ENCODE measurements around the gene THSD1. TPM values are rescaled to one million over a fixed set of nuclear protein-coding genes. Genes with fewer than 3 reads are reported as not detected.

Gene THSD1
- polyA plus RNA-seq: 0.15 TPM

- Mint-ChIP-seq H3K36me3 (peaks cover 3% of the 10 kb centered on the region), H3K27me3 (peaks cover 19% of the 10 kb centered on the region), H3K9me3 (peaks cover 0 to 6% (median 0%) of the 10 kb centered on the region in 3 donors), H3K4me3 (peak within 1 kb of the TSS; percentile 46 to 92 (median 80)), H3K27ac (no peak within 1 kb of the TSS), H3K4me1 (peaks cover 12 to 15% (median 12%) of the 10 kb centered on the region in 3 donors)
These were observed at the start of gene THSD1 for GRCh38 chr13:52405767-52406494. Gene THSD1 (minus strand): TSS chr13:52406172. CDS start chr13:52402600, 3,572 bp downstream.

GRCh38 chr13:52455677-52456041, 49.7 kb upstream of the THSD1 start:
- Mint-ChIP-seq H3K4me3 (peak overlapping the region; percentile 95 to 98 (median 97)), H3K27me3 (no peaks in the 10 kb centered on the region), H3K4me1 (peaks cover 22 to 28% (median 22%) of the 10 kb centered on the region in 3 donors), H3K9me3 (no peaks in the 10 kb centered on the region), H3K27ac (peak overlapping the region; percentile 92 to 95 (median 92)), H3K36me3 (peaks cover 4% of the 10 kb centered on the region)

- Mint-ChIP-seq H3K9me3 (no peaks in the 10 kb centered on the region), H3K4me3 (peak within 1 kb of the TSS; percentile 95 to 98 (median 97)), H3K27ac (peak within 1 kb of the TSS; percentile 92 to 99 (median 95)), H3K4me1 (peaks cover 21 to 28% (median 22%) of the 10 kb centered on the region in 3 donors), H3K36me3 (peaks cover 4% of the 10 kb centered on the region), H3K27me3 (no peaks in the 10 kb centered on the region)
These were observed 49.1 kb upstream of the THSD1 start, which contains the start of gene CKAP2 for GRCh38 chr13:52454820-52455676. Gene CKAP2 (plus strand): TSS chr13:52455478. CDS start chr13:52455557, 79 bp downstream.

- Mint-ChIP-seq H3K27me3 (no peaks in the 10 kb centered on the region), H3K9me3 (no peaks in the 10 kb centered on the region), H3K27ac (peak overlapping the region; percentile 92 to 99 (median 95)), H3K4me1 (peaks cover 24 to 30% (median 25%) of the 10 kb centered on the region in 3 donors), H3K4me3 (peak overlapping the region; percentile 95 to 98 (median 97)), H3K36me3 (peaks cover 4% of the 10 kb centered on the region)
These were observed 48.5 kb upstream of the THSD1 start for GRCh38 chr13:52454459-52454819.

GRCh38 chr13:52452470-52452869, 46.5 kb upstream of the THSD1 start:
- peaks cover 26 to 37% (median 35%) of the 10 kb centered on the region in 3 donors for H3K4me1 Mint-ChIP-seq
- peak overlapping the region in 1 of 4 donors; percentile 60 for H3K4me3 Mint-ChIP-seq
- H3K9me3 Mint-ChIP-seq: no peaks in the 10 kb centered on the region
- peak overlapping the region in 2 of 3 donors; percentile 10 to 69 for H3K27ac Mint-ChIP-seq
- no peaks in the 10 kb centered on the region for H3K36me3 Mint-ChIP-seq
- H3K27me3 Mint-ChIP-seq: no peaks in the 10 kb centered on the region

GRCh38 chr13:52451135-52451804, 45.3 kb upstream of the THSD1 start:
- Mint-ChIP-seq H3K9me3 (no peaks in the 10 kb centered on the region), H3K4me1 (peaks cover 26 to 35% (median 33%) of the 10 kb centered on the region in 3 donors), H3K36me3 (no peaks in the 10 kb centered on the region), H3K27me3 (no peaks in the 10 kb centered on the region), H3K27ac (peak overlapping the region in 2 of 3 donors; percentile 84 to 90), H3K4me3 (peak overlapping the region; percentile 87 to 91 (median 88))

GRCh38 chr13:52450793-52451116, 44.8 kb upstream of the THSD1 start:
- Mint-ChIP-seq H3K27ac (peak overlapping the region; percentile 84 to 90 (median 87)), H3K36me3 (no peaks in the 10 kb centered on the region), H3K4me3 (peak overlapping the region; percentile 87 to 91 (median 88)), H3K9me3 (no peaks in the 10 kb centered on the region), H3K4me1 (peaks cover 23 to 31% (median 28%) of the 10 kb centered on the region in 3 donors), H3K27me3 (no peaks in the 10 kb centered on the region)

GRCh38 chr13:52450012-52450792, 44.2 kb upstream of the THSD1 start, which contains the start of gene VPS36:
Gene VPS36 (minus strand): TSS chr13:52450634. CDS start chr13:52450594, 40 bp downstream.
- Mint-ChIP-seq H3K27me3 (no peaks in the 10 kb centered on the region), H3K27ac (peak within 1 kb of the TSS; percentile 90 to 97 (median 93)), H3K4me3 (peak within 1 kb of the TSS; percentile 88 to 99 (median 93)), H3K4me1 (peaks cover 23 to 31% (median 27%) of the 10 kb centered on the region in 3 donors), H3K9me3 (no peaks in the 10 kb centered on the region), H3K36me3 (no peaks in the 10 kb centered on the region)

GRCh38 chr13:52449331-52450011, 43.5 kb upstream of the THSD1 start:
- Mint-ChIP-seq H3K27me3 (no peaks in the 10 kb centered on the region), H3K27ac (peak overlapping the region; percentile 79 to 97 (median 93)), H3K4me3 (peak overlapping the region; percentile 88 to 99 (median 93)), H3K4me1 (peaks cover 20 to 28% (median 21%) of the 10 kb centered on the region in 3 donors), H3K36me3 (no peaks in the 10 kb centered on the region), H3K9me3 (no peaks in the 10 kb centered on the region)

GRCh38 chr13:52447815-52448552, 42.0 kb upstream of the THSD1 start:
- Mint-ChIP-seq H3K4me1 (peaks cover 16 to 22% (median 21%) of the 10 kb centered on the region in 3 donors), H3K27ac (peak overlapping the region in 1 of 3 donors; percentile 29), H3K9me3 (no peaks in the 10 kb centered on the region), H3K4me3 (peak overlapping the region in 2 of 4 donors; percentile 91 to 95), H3K36me3 (no peaks in the 10 kb centered on the region), H3K27me3 (no peaks in the 10 kb centered on the region)

GRCh38 chr13:52447354-52447753, 41.4 kb upstream of the THSD1 start:
- no peaks in the 10 kb centered on the region for H3K9me3 Mint-ChIP-seq
- peaks cover 18 to 27% (median 21%) of the 10 kb centered on the region in 3 donors for H3K4me1 Mint-ChIP-seq
- no peaks in the 10 kb centered on the region for H3K36me3 Mint-ChIP-seq
- H3K4me3 Mint-ChIP-seq: peak overlapping the region in 2 of 4 donors; percentile 8 to 91
- H3K27me3 Mint-ChIP-seq: no peaks in the 10 kb centered on the region
- H3K27ac Mint-ChIP-seq: no peak overlapping the region

- no peak overlapping the region for H3K27ac Mint-ChIP-seq
- no peaks in the 10 kb centered on the region for H3K27me3 Mint-ChIP-seq
- H3K4me1 Mint-ChIP-seq: peaks cover 18 to 28% (median 21%) of the 10 kb centered on the region in 3 donors
- H3K36me3 Mint-ChIP-seq: no peaks in the 10 kb centered on the region
- H3K4me3 Mint-ChIP-seq: no peak overlapping the region
- H3K9me3 Mint-ChIP-seq: no peaks in the 10 kb centered on the region
These were observed 40.3 kb upstream of the THSD1 start for GRCh38 chr13:52446265-52446664.

GRCh38 chr13:52432456-52432855, 26.5 kb upstream of the THSD1 start:
- Mint-ChIP-seq H3K9me3 (no peaks in the 10 kb centered on the region), H3K27ac (no peak overlapping the region), H3K4me3 (no peak overlapping the region), H3K4me1 (peaks cover 0 to 3% (median 0%) of the 10 kb centered on the region in 3 donors), H3K27me3 (no peaks in the 10 kb centered on the region), H3K36me3 (no peaks in the 10 kb centered on the region)

Data from IgD-negative memory B cell (primary cell).